Adrenal gland (tissue), 5 donors: ENCODE data around the gene STK17B.

Source experiments
- POLR2A ChIP-seq, 2 donors: fragments of 450-650 bp; IDR thresholded peaks; one replicate each; pipeline ENCODE4 v1.6.1; 2017; ENCODE audit warnings: antibody characterized with exemption in 2 of 2, mild to moderate bottlenecking in 2 of 2, moderate library complexity in 1 of 2
- TF ChIP-seq, protein P1 (sequence below), 6 experiments: fragments of 450-650 bp in 4 of 6; fragments of 200-600 bp in 2 of 6; sonication (generic) in 1 of 6; IDR thresholded peaks; 1 replicate in 5 of 6; 2 replicates in 1 of 6; pipeline versions ENCODE4 v1.5.1 to v1.8.0; 2016 to 2021; ENCODE audit warnings: antibody characterized with exemption in 6 of 6, mild to moderate bottlenecking in 2 of 6, moderate library complexity in 1 of 6
- donor health status: DM: no; HTN: no; CAD: no.

DNA sequence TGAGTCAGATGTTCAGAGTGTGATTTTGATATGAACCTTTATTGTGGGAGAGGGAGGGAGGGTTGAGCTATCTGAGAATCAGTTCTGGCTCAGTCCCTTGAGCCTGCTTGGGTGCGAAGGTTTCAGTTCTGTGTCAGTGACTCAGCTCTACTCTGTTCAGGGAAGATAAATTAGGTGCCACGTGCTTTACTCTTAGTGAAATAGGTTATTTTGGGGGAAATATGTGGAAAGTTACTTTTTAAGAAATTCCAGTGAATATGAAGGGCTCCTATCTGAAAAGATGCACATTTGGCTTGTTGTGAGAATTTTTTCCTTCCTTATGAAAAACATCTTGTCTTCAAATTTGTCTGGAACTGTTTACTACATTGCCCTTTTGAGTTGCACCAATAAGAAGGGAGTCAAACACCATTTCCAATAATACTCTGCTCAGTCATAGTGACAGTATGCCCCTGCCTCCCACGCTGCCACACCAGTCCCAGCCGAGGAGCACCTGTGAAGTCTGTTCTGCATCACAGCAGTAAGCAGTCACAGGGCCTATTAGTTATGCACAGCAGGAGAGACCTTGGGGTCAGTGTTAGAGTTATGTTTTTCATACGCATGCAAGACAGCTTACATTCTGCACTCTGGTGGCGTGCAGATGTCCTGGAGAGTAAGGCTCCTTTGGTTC, 69.9 kb downstream of the STK17B start:
- TF ChIP-seq, protein P1, sequence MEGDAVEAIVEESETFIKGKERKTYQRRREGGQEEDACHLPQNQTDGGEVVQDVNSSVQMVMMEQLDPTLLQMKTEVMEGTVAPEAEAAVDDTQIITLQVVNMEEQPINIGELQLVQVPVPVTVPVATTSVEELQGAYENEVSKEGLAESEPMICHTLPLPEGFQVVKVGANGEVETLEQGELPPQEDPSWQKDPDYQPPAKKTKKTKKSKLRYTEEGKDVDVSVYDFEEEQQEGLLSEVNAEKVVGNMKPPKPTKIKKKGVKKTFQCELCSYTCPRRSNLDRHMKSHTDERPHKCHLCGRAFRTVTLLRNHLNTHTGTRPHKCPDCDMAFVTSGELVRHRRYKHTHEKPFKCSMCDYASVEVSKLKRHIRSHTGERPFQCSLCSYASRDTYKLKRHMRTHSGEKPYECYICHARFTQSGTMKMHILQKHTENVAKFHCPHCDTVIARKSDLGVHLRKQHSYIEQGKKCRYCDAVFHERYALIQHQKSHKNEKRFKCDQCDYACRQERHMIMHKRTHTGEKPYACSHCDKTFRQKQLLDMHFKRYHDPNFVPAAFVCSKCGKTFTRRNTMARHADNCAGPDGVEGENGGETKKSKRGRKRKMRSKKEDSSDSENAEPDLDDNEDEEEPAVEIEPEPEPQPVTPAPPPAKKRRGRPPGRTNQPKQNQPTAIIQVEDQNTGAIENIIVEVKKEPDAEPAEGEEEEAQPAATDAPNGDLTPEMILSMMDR (IDR thresholded peaks at IDR 0.05): no peak
- no peak for TF ChIP-seq POLR2A (IDR thresholded peaks at IDR 0.05)
